ENCODE results near the gene KCTD7. TPM values are rescaled to one million over a fixed set of nuclear protein-coding genes. Genes with fewer than 3 reads are reported as not detected.

The KCTD7 gene
- polyA plus RNA-seq, 1 donor from 2014 or later: 79.4 TPM

DNA sequence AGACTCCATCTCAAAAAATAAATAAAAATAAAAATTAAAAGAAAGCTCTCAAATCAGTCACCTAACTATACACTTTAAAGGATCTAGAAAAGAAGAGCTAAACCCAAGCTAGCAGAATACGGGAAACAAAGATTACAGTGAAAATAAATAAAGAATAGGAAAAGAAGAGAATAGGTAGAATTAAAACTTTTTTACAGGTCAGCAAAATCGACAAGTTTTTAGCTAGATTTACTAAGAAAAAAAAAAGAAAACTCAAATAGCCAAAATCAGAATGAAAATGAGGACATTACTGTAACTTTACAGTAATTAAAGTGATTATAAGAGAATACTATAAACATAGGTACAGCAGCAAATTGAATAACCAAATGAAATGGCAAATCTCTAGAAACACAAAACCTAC is 60.4 kb downstream of the KCTD7 start:
- Histone ChIP-seq H3K9me2 (ENCODE audit: insufficient read depth, low read length) (no peaks in the 10 kb centered on the region), H3K79me2 (replicated peaks; ENCODE audit: insufficient read depth, low read length) (peaks cover 9% of the 10 kb centered on the region), H4K20me1 (ENCODE audit: insufficient read depth) (no peaks in the 10 kb centered on the region), H3K9ac (ENCODE audit: low read length) (no peak overlapping the region), H3K36me3 (ENCODE audit: insufficient read depth, low read length) (no peaks in the 10 kb centered on the region), H3K27ac (ENCODE audit: low read length) (no peak overlapping the region), H3K4me3 (ENCODE audit: low read length) (no peak overlapping the region), H3K9me3 (ENCODE audit: low read length) (no peaks in the 10 kb centered on the region), H3K27me3 (ENCODE audit: insufficient read depth, low read depth, low read length) (no peaks in the 10 kb centered on the region), H3K4me2 (ENCODE audit: low read length) (no peak overlapping the region), H2AFZ (ENCODE audit: low read depth, low read length) (no peak overlapping the region), H3F3A (ENCODE audit: insufficient read depth, low read length, poor library complexity, severe bottlenecking) (no peaks in the 10 kb centered on the region)
- TF ChIP-seq CTCF (IDR thresholded peaks at IDR 0.05; ENCODE audit: poor library complexity, severe bottlenecking): no peak
- TF ChIP-seq RAD21 (conservative IDR thresholded peaks at IDR 0.05): no peak
- no peak for TF ChIP-seq SMC3 (conservative IDR thresholded peaks at IDR 0.05; ENCODE audit: poor library complexity)
- TF ChIP-seq MXI1 (conservative IDR thresholded peaks at IDR 0.05; ENCODE audit: poor library complexity, severe bottlenecking): no peak
- no peak for TF ChIP-seq TAF1 (IDR thresholded peaks at IDR 0.05; ENCODE audit: low read depth)
- TF ChIP-seq POLR2AphosphoS5 (IDR thresholded peaks at IDR 0.05): no peak
- TF ChIP-seq EP300 (conservative IDR thresholded peaks at IDR 0.05; ENCODE audit: poor library complexity, severe bottlenecking): no peak
- TF ChIP-seq, protein P1, sequence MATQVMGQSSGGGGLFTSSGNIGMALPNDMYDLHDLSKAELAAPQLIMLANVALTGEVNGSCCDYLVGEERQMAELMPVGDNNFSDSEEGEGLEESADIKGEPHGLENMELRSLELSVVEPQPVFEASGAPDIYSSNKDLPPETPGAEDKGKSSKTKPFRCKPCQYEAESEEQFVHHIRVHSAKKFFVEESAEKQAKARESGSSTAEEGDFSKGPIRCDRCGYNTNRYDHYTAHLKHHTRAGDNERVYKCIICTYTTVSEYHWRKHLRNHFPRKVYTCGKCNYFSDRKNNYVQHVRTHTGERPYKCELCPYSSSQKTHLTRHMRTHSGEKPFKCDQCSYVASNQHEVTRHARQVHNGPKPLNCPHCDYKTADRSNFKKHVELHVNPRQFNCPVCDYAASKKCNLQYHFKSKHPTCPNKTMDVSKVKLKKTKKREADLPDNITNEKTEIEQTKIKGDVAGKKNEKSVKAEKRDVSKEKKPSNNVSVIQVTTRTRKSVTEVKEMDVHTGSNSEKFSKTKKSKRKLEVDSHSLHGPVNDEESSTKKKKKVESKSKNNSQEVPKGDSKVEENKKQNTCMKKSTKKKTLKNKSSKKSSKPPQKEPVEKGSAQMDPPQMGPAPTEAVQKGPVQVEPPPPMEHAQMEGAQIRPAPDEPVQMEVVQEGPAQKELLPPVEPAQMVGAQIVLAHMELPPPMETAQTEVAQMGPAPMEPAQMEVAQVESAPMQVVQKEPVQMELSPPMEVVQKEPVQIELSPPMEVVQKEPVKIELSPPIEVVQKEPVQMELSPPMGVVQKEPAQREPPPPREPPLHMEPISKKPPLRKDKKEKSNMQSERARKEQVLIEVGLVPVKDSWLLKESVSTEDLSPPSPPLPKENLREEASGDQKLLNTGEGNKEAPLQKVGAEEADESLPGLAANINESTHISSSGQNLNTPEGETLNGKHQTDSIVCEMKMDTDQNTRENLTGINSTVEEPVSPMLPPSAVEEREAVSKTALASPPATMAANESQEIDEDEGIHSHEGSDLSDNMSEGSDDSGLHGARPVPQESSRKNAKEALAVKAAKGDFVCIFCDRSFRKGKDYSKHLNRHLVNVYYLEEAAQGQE (IDR thresholded peaks at IDR 0.05; ENCODE audit: borderline replicate concordance): no peak
- no peak for TF ChIP-seq EZH2 (IDR thresholded peaks at IDR 0.05; ENCODE audit: borderline replicate concordance, insufficient read depth, low read length, poor library complexity, severe bottlenecking)

GRCh38 chr7:66693331-66693730 is 64.7 kb downstream of the KCTD7 start:
- no peak overlapping the region for H2AFZ ChIP-seq (ENCODE audit: low read depth, low read length)

More at GRCh38 chr7:66693331-66693730, 64.7 kb downstream of the KCTD7 start:
- Histone ChIP-seq H3K4me2 (ENCODE audit: low read length) (no peak overlapping the region), H3K27me3 (ENCODE audit: insufficient read depth, low read depth, low read length) (no peaks in the 10 kb centered on the region), H3F3A (ENCODE audit: insufficient read depth, low read length, poor library complexity, severe bottlenecking) (no peaks in the 10 kb centered on the region), H4K20me1 (ENCODE audit: insufficient read depth) (no peaks in the 10 kb centered on the region), H3K4me3 (ENCODE audit: low read length) (no peak overlapping the region), H3K9me3 (ENCODE audit: low read length) (no peaks in the 10 kb centered on the region), H3K36me3 (ENCODE audit: insufficient read depth, low read length) (no peaks in the 10 kb centered on the region), H3K27ac (ENCODE audit: low read length) (no peak overlapping the region), H3K9me2 (ENCODE audit: insufficient read depth, low read length) (no peaks in the 10 kb centered on the region), H3K9ac (ENCODE audit: low read length) (no peak overlapping the region), H3K79me2 (replicated peaks; ENCODE audit: insufficient read depth, low read length) (no peaks in the 10 kb centered on the region)
- TF ChIP-seq, protein P1 (IDR thresholded peaks at IDR 0.05; ENCODE audit: borderline replicate concordance): no peak
- TF ChIP-seq POLR2AphosphoS5 (IDR thresholded peaks at IDR 0.05): no peak
- TF ChIP-seq CTCF (IDR thresholded peaks at IDR 0.05; ENCODE audit: poor library complexity, severe bottlenecking): no peak
- TF ChIP-seq TAF1 (IDR thresholded peaks at IDR 0.05; ENCODE audit: low read depth): no peak
- no peak for TF ChIP-seq EZH2 (IDR thresholded peaks at IDR 0.05; ENCODE audit: borderline replicate concordance, insufficient read depth, low read length, poor library complexity, severe bottlenecking)
